ENCODE results near the gene UBXN11. TPM values are rescaled to one million over a fixed set of nuclear protein-coding genes. Genes with fewer than 3 reads are reported as not detected.

UBXN11 gene
- total RNA-seq, 4 donors from 2014 or later, result 4.9 to 17.9 (median 12.0) TPM

- 75 to 77% methylated on average over 5 to 8 of the region's 8 CpGs for WGBS, 2 donors (ENCODE audit: low coverage in 1 of 2)
- Histone ChIP-seq H3K27ac (no peak overlapping the region), H3K27me3 (peaks cover 23% of the 10 kb centered on the region), H3K36me3 (no peaks in the 10 kb centered on the region), H3K9me3 (no peaks in the 10 kb centered on the region), H3K4me1 (no peaks in the 10 kb centered on the region), H3K4me3 (no peak overlapping the region)
- DNase-seq, result no peak
- in situ Hi-C loops (cut with MboI; ENCODE audit: low pct_ligation_motif_present in 1 of 4, low pct_unique_long_range_greater_than_20kb in 1 of 4, low sequenced_read_pairs in 3 of 4) (loop anchor here in 3 of 4 donors (5.0 to 10.0 kb wide), 2 partner anchors 54 to 56 kb away; no protein-coding TSS in a partner anchor), intact Hi-C loops (cut with DNase I; ENCODE audit: low total_unique reads) (no loop called here)
- TF ChIP-seq EP300 (IDR thresholded peaks at IDR 0.05; ENCODE audit: low read depth) (no peak), POLR2AphosphoS5 (IDR thresholded peaks at IDR 0.05) (no peak), CTCF (IDR thresholded peaks at IDR 0.05) (no peak), POLR2A (IDR thresholded peaks at IDR 0.05) (no peak)
Measured at GRCh38 chr1:26328597-26328996, 22.2 kb upstream of the UBXN11 start.

- Histone ChIP-seq H3K36me3 (no peaks in the 10 kb centered on the region), H3K27ac (no peak overlapping the region), H3K4me3 (no peak overlapping the region), H3K9me3 (no peaks in the 10 kb centered on the region), H3K27me3 (peaks cover 17% of the 10 kb centered on the region), H3K4me1 (no peaks in the 10 kb centered on the region)
- 63 to 84% methylated on average over 1 to 8 of the region's 8 CpGs for WGBS, 2 donors (ENCODE audit: low coverage in 1 of 2)
- in situ Hi-C loops (cut with MboI; ENCODE audit: low pct_ligation_motif_present in 1 of 4, low pct_unique_long_range_greater_than_20kb in 1 of 4, low sequenced_read_pairs in 3 of 4), result loop anchor here in 3 of 4 donors (5.0 to 10.0 kb wide), 2 partner anchors 53 to 56 kb away; no protein-coding TSS in a partner anchor
- intact Hi-C loops (cut with DNase I; ENCODE audit: low total_unique reads), result no loop called here
- no peak for TF ChIP-seq CTCF (IDR thresholded peaks at IDR 0.05)
- TF ChIP-seq POLR2A (IDR thresholded peaks at IDR 0.05), result no peak
- TF ChIP-seq EP300 (IDR thresholded peaks at IDR 0.05; ENCODE audit: low read depth), result no peak
- TF ChIP-seq POLR2AphosphoS5 (IDR thresholded peaks at IDR 0.05), result no peak
- no peak for DNase-seq
Measured at GRCh38 chr1:26327956-26328362, 21.5 kb upstream of the UBXN11 start.

GRCh38 chr1:26324550-26324949 is 18.1 kb upstream of the UBXN11 start:
- no peaks in the 10 kb centered on the region for H3K9me3 ChIP-seq
- no peak for DNase-seq
- in situ Hi-C loops (cut with MboI; ENCODE audit: low pct_ligation_motif_present in 1 of 4, low pct_unique_long_range_greater_than_20kb in 1 of 4, low sequenced_read_pairs in 3 of 4) (loop anchor here in 3 of 4 donors (5.0 to 10.0 kb wide), 2 partner anchors 47 to 50 kb away; no protein-coding TSS in a partner anchor), intact Hi-C loops (cut with DNase I; ENCODE audit: low total_unique reads) (no loop called here)
- H3K27ac ChIP-seq, result no peak overlapping the region
- peaks cover 4 to 11% (median 6%) of the 10 kb centered on the region in 4 donors for H3K4me1 ChIP-seq
- no peaks in the 10 kb centered on the region for H3K36me3 ChIP-seq
- H3K4me3 ChIP-seq, result no peak overlapping the region
- no peaks in the 10 kb centered on the region for H3K27me3 ChIP-seq
- WGBS, 2 donors (ENCODE audit: low coverage in 1 of 2), result 74 to 80% methylated on average over 2 to 3 of the region's 3 CpGs
- TF ChIP-seq POLR2AphosphoS5 (IDR thresholded peaks at IDR 0.05) (no peak), EP300 (IDR thresholded peaks at IDR 0.05; ENCODE audit: low read depth) (no peak), POLR2A (IDR thresholded peaks at IDR 0.05) (no peak), CTCF (IDR thresholded peaks at IDR 0.05) (no peak)

- no peaks in the 10 kb centered on the region for H3K36me3 ChIP-seq
- H3K27ac ChIP-seq, result no peak overlapping the region
- in situ Hi-C loops (cut with MboI; ENCODE audit: low pct_ligation_motif_present in 1 of 4, low pct_unique_long_range_greater_than_20kb in 1 of 4, low sequenced_read_pairs in 3 of 4), result loop anchor here in 3 of 4 donors (5.0 to 10.0 kb wide), 2 partner anchors 46 to 49 kb away; no protein-coding TSS in a partner anchor
- no peak overlapping the region for H3K4me3 ChIP-seq
- no peaks in the 10 kb centered on the region for H3K27me3 ChIP-seq
- TF ChIP-seq CTCF (IDR thresholded peaks at IDR 0.05), result no peak
- TF ChIP-seq POLR2AphosphoS5 (IDR thresholded peaks at IDR 0.05), result no peak
- TF ChIP-seq POLR2A (IDR thresholded peaks at IDR 0.05), result no peak
- no peak for TF ChIP-seq EP300 (IDR thresholded peaks at IDR 0.05; ENCODE audit: low read depth)
- H3K4me1 ChIP-seq, result peaks cover 4 to 11% (median 6%) of the 10 kb centered on the region in 4 donors
- 89 to 97% methylated on average over 2 of the region's 2 CpGs for WGBS, 2 donors (ENCODE audit: low coverage in 1 of 2)
- no peaks in the 10 kb centered on the region for H3K9me3 ChIP-seq
- intact Hi-C loops (cut with DNase I; ENCODE audit: low total_unique reads), result no loop called here
- DNase-seq, result no peak
Measured at GRCh38 chr1:26323382-26323781, 16.9 kb upstream of the UBXN11 start.
